ENCODE results near the gene MLXIPL. TPM values are rescaled to one million over a fixed set of nuclear protein-coding genes. Genes with fewer than 3 reads are reported as not detected.

Gene MLXIPL
- total and polyA plus RNA-seq, 7 donors = 11.1 to 65.2 (median 22.9) TPM

DNA sequence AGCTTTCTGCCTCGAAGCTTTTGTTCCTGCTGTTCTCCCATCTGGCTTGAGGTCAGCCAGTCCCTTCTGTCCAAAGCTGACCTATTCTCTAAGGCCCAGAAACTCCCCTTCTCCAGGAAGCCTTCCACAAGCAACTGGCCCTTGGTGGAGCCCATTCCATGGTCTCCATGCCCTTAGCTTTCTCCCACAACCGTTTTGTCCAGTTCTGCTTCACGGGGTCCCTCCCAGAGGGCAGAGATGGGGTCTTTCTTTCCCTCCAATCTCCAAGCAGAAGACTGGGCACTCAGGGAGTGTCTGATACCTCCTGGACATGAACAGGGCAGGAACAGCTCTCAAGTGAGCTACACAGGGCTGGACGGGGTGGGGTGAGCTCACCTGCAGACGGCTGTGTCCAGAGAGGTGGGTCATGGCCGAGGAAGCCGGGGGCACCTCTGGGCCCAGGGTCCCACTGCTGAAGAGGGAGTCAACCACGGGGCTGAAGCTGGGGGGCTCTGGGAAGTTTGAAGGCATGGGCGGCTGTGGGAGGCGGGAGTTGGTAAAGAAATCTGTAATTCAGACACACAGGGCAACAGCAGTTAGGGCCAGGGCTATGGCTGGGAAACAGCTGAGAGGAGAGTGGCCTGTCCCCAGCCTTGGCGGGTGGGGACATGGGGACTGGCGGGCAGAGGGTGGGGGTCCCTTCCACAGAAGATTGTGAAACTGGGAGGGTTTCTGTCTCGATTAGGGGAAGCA is 25.0 kb downstream of the MLXIPL start:
- 66 to 73% (median 67%) methylated on average over 12 to 13 of the region's 13 CpGs for WGBS, 3 donors
- peaks cover 0 to 3% (median 0%) of the 10 kb centered on the region in 3 donors for H3K27me3 ChIP-seq (ENCODE audit: insufficient read depth in 3 of 3, low read length in 2 of 3)
- no peak for DNase-seq
- no peak for ATAC-seq
- no peak overlapping the region for H3K27ac ChIP-seq
- no peaks in the 10 kb centered on the region for H3K4me1 ChIP-seq
- no peaks in the 10 kb centered on the region for H3K9me3 ChIP-seq
- TF ChIP-seq, protein P1, sequence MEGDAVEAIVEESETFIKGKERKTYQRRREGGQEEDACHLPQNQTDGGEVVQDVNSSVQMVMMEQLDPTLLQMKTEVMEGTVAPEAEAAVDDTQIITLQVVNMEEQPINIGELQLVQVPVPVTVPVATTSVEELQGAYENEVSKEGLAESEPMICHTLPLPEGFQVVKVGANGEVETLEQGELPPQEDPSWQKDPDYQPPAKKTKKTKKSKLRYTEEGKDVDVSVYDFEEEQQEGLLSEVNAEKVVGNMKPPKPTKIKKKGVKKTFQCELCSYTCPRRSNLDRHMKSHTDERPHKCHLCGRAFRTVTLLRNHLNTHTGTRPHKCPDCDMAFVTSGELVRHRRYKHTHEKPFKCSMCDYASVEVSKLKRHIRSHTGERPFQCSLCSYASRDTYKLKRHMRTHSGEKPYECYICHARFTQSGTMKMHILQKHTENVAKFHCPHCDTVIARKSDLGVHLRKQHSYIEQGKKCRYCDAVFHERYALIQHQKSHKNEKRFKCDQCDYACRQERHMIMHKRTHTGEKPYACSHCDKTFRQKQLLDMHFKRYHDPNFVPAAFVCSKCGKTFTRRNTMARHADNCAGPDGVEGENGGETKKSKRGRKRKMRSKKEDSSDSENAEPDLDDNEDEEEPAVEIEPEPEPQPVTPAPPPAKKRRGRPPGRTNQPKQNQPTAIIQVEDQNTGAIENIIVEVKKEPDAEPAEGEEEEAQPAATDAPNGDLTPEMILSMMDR (IDR thresholded peaks at IDR 0.05) = no peak
- intact Hi-C loops (cut with DNase I) = no loop called here
- peaks cover 0 to 16% of the 10 kb centered on the region in 2 donors for H3K36me3 ChIP-seq (ENCODE audit: insufficient read depth in 1 of 2, low read depth in 1 of 2)
- no peak overlapping the region for H3K4me3 ChIP-seq

DNA sequence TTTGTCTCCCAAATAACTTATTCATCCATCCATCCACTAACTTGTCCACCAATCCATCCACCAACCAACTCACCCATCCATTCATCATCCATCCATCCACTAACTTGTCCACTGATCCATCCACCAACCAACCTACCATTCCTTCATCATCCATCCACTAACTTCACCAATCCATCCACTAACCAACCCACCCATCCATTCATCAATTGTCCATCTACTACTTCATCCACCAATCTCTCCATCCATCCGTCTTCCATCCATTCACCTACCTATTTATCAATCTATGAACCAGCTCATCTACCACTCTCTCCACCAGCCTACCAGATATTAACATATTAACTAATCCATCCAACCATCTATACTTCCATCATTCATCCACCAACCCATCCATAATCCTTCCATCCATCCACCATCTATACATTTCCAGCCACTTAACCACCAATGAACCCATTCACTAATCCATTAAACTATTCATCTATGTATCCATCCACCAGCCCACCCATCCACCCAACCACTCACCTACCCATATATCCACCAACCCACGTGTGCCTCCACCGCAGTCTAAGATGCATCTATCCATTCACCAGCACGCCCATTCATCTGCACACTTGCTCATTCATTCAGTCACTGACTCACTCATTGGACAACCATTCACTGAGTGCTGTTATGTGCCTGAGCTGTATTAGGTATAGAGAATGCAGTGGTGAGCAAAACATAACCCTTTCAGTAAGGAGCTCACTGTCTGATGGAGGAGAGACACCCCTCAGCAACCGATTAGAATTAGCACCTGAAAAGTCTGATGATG is 26.1 kb downstream of the MLXIPL start:
- no peaks in the 10 kb centered on the region for H3K4me1 ChIP-seq
- H3K36me3 ChIP-seq (ENCODE audit: insufficient read depth in 1 of 2, low read depth in 1 of 2) = peaks cover 0 to 16% of the 10 kb centered on the region in 2 donors
- H3K27me3 ChIP-seq (ENCODE audit: insufficient read depth in 3 of 3, low read length in 2 of 3) = peaks cover 0 to 3% (median 0%) of the 10 kb centered on the region in 3 donors
- TF ChIP-seq, protein P1 (IDR thresholded peaks at IDR 0.05) = no peak
- no peaks in the 10 kb centered on the region for H3K9me3 ChIP-seq
- no peak overlapping the region for H3K4me3 ChIP-seq
- intact Hi-C loops (cut with DNase I) = no loop called here
- ATAC-seq = no peak
- no peak overlapping the region for H3K27ac ChIP-seq
- WGBS, 3 donors = 88 to 91% (median 89%) methylated on average over 5 of the region's 5 CpGs
- no peak for DNase-seq

DNA sequence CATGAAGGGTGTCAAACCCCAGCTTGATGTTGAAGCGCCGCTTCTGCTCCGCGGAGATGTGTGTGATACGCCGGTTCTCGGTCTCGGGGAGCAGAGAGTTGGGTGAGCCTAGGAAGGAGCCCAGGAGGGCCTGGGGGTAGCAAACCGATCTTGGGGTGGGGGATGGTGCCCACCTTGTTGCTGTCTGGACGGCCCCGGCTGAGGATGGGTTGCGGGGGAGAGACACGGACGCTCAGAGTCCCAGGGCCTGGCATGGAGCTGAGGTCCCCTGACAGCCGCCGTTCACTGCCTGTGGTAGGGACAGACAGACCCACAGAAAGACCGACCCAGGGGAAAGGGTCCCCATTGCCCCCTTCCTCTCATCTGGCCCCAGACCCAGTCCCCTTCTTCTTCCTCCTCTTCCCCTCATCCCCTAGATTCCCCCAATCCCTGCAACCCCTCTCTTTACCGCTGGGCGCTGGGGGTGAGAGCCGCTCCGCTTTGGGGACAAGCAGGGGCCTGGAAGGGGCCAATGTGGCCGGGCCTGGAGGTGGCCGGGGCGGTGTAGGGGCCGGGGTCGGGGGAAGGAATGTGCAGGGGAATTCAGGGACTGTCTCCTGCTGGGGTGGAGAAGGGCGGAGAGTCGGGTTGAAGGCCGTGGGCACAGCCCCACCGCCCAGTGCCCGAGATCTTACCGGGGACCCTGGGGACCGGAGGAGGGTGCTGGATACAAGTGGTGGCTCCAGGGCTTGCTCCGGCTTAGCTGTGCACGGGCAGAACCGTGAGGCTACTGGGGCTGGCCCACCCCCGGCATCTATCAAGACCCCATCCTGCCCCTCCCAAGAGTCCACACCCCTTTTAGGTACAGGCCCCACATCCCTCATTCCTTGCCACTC is 27.9 kb downstream of the MLXIPL start:
- Histone ChIP-seq H3K9me3 (no peaks in the 10 kb centered on the region), H3K36me3 (ENCODE audit: insufficient read depth in 1 of 2, low read depth in 1 of 2) (peaks cover 0 to 16% of the 10 kb centered on the region in 2 donors), H3K4me3 (no peak overlapping the region), H3K27me3 (ENCODE audit: insufficient read depth in 3 of 3, low read length in 2 of 3) (peaks cover 0 to 3% (median 0%) of the 10 kb centered on the region in 3 donors), H3K27ac (no peak overlapping the region), H3K4me1 (no peaks in the 10 kb centered on the region)
- ATAC-seq (no peak), DNase-seq (no peak)
- intact Hi-C loops (cut with DNase I) = no loop called here
- TF ChIP-seq, protein P1 (IDR thresholded peaks at IDR 0.05) = no peak
- WGBS, 3 donors = 70 to 74% (median 73%) methylated on average over 33 to 37 of the region's 37 CpGs

DNA sequence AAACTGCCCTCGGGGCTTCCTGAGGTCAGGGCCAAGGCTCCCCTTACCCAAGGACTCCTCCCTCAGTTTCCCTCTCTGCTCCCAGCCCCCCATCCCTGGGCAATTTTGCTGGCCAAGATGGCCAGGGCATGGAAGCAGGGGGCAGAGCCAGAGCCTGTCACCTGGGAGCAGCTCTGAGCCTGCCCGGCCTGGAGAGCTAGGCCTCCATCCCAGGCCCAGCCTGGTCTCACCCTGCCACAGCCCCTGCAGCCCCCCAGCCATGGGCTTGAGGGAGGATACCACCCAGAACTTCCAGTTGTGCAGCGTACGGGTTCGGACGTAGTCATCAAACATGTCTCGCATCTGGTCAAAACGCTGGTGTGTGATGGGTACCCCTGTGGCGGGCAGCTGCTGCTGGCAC is 29.0 kb downstream of the MLXIPL start:
- DNase-seq = no peak

More for the DNA sequence above, 29.0 kb downstream of the MLXIPL start:
- no peak for ATAC-seq
- H3K27ac ChIP-seq = no peak overlapping the region
- TF ChIP-seq, protein P1 (IDR thresholded peaks at IDR 0.05) = no peak
- peaks cover 0 to 3% (median 0%) of the 10 kb centered on the region in 3 donors for H3K27me3 ChIP-seq (ENCODE audit: insufficient read depth in 3 of 3, low read length in 2 of 3)
- H3K9me3 ChIP-seq = no peaks in the 10 kb centered on the region
- no peak overlapping the region for H3K4me3 ChIP-seq
- H3K4me1 ChIP-seq = no peaks in the 10 kb centered on the region
- 84 to 89% (median 85%) methylated on average over 8 to 9 of the region's 9 CpGs for WGBS, 3 donors
- intact Hi-C loops (cut with DNase I) = no loop called here
- H3K36me3 ChIP-seq (ENCODE audit: insufficient read depth in 1 of 2, low read depth in 1 of 2) = peaks cover 0 to 16% of the 10 kb centered on the region in 2 donors
